Cardiac fibroblast (primary cell): Measurements from ENCODE around the gene SP7.
A peak's percentile ranks its signal among the peaks of the same experiment; 100 is the strongest.

Experiments
- DNase-seq, 2 donors: peaks; one replicate each; pipeline versions ENCODE4 v3.0.0 to v3.0.0-alpha.2; 2010; ENCODE audit warnings: low read depth in 2 of 2
- H3K4me3 ChIP-seq, 2 donors: replicated peaks in 1 of 2; 1 replicate in 1 of 2; 2 replicates in 1 of 2; pipeline ENCODE4 v1.5.1; 2011; ENCODE audit warnings: low read depth in 2 of 2, low read length in 2 of 2, mild to moderate bottlenecking in 2 of 2, moderate library complexity in 1 of 2
- CTCF ChIP-seq: IDR thresholded peaks from one replicate; pipeline ENCODE4 v1.5.1; 2011; ENCODE audit warnings: low read depth, mild to moderate bottlenecking, low read length, inconsistent platforms

The SP7 gene

DNA sequence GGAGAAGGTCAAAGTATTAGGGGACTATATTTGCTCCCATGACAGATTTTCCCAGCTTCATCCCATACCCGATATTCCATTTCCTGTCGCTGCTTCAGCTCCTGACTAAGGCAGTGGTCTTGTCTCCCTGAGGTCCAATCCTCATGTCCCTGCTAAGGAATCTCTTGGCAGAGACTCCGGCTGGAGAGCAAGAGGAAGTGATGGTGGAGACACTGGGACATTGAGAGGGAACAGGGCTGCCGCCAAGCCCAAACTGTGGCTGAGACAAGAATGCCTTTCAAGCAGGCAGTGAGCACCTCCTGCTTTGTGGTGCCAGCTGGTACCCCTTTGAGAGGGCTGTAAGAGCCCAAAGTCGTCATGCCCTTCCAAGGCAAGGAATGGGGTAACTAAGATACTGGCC is 5.5 kb downstream of the SP7 start:
- DNase-seq, result no peak
- no peak overlapping the region for H3K4me3 ChIP-seq
- TF ChIP-seq CTCF, result no peak

- no peak for DNase-seq
- no peak overlapping the region for H3K4me3 ChIP-seq
- peak; percentile 5 for TF ChIP-seq CTCF
Measured at GRCh38 chr12:53328043-53328435, 8.1 kb downstream of the SP7 start.

DNA sequence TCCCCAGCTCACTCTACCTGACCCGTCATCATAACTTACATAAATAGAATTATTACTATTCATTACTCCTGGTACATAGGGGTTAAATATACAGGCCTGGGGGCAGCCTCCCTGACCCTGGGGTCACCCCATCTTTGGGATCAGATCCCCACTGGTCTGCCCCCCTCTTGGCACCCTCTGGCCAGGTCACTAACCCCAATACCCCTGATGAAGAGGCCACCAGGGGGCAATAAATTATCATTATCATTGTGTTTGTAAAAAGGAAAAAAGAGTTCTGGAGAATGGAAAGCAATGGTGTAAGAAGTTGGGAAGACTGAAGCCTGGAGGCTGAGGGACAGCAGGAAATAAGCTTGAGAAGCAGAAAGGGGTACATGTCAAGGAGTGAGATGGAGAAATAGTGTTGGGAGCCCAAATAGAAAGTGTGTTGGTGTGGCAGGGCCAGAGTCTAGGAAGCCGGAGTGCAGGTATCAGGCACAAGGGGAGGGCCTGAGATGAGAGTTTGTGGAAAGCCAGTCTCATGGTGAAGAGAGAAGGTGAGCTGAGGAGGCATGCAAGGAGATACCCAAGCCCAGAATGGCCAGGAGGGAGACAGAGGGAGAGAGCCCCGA is 8.6 kb downstream of the SP7 start:
- peak; percentile 43 to 48 for DNase-seq

GRCh38 chr12:53326460-53327185 is 9.5 kb downstream of the SP7 start:
- DNase-seq, result no peak
- TF ChIP-seq CTCF, result no peak
- H3K4me3 ChIP-seq, result no peak overlapping the region

More for the DNA sequence above, 8.6 kb downstream of the SP7 start:
- peak; percentile 45 for TF ChIP-seq CTCF
- H3K4me3 ChIP-seq, result no peak overlapping the region

- no peak for DNase-seq
- peak overlapping the region; percentile 56 to 65 for H3K4me3 ChIP-seq
- no peak for TF ChIP-seq CTCF
Measured at GRCh38 chr12:53325511-53326061, 10.6 kb downstream of the SP7 start.

DNA sequence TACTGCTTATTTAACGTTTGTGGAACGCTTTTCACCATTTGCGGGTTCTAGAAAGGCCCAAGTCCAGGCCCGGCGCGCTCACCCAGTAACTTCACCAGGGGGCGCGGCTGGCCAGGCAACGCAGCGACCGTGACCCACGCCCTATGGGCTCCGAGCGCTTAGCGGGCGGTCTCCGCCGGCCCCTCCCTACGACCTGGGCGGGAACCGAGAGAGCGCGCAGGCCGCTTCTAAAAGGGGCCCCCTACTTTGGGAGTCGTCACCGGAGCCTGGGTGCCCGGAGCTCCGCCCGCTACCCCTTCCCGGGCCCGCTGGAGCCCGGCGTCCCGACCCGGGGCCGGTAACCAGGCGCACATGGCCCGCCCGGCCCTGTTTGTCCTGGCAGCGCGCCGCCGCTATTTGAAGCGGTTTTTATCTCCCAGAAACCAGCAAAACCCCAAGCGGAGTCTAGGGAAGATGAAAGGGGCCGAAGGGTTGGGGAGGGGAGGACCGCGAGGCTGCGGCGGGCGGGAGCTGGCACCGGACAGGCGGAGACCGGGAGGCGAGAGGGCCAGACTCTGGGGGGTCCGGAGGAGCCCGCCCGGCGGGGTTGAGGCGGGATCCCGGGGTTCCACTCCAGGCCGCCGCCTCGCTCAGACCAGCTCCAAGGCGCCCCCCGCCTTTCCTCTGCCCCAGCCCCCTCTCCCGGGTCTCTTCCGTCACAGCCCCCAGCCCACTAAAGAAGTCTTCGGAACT is 11.2 kb downstream of the SP7 start:
- peak overlapping the region; percentile 56 to 65 for H3K4me3 ChIP-seq
- peak; percentile 72 for TF ChIP-seq CTCF
- DNase-seq, result peak; percentile 92 to 96
